ENCODE results near the gene MEST. TPM values are rescaled to one million over a fixed set of nuclear protein-coding genes. Genes with fewer than 3 reads are reported as not detected.

MEST gene
- total RNA-seq, 1 experiment from 2014 or later: 49.5 TPM

GRCh38 chr7:130478991-130479390 lies 12.9 kb upstream of the MEST start:
- no peak overlapping the region for H3K4me2 ChIP-seq (ENCODE audit: low read length)
- H4K20me1 ChIP-seq (ENCODE audit: insufficient read depth): no peaks in the 10 kb centered on the region
- no peak overlapping the region for H2AFZ ChIP-seq (ENCODE audit: low read depth, low read length, poor library complexity, severe bottlenecking)
- no peaks in the 10 kb centered on the region for H3K36me3 ChIP-seq (ENCODE audit: control insufficient read depth in 1 of 2, insufficient read depth in 2 of 2, low read length in 2 of 2)
- intact Hi-C loops (cut with micrococcal nuclease): no loop called here
- H3K79me2 ChIP-seq (ENCODE audit: insufficient read depth, low read length): no peaks in the 10 kb centered on the region
- ATAC-seq (no peak), DNase-seq (ENCODE audit: low read depth, low spot score) (no peak)
- no peaks in the 10 kb centered on the region for H3K9me2 ChIP-seq (ENCODE audit: insufficient read depth)
- no peak overlapping the region for H3K9ac ChIP-seq (ENCODE audit: low read length)
- no peaks in the 10 kb centered on the region for H3K4me1 ChIP-seq (ENCODE audit: control insufficient read depth in 1 of 2, insufficient read depth in 2 of 2, low read length in 2 of 2)
- BruUV-seq (replicated peaks): no TSS peak
- TF ChIP-seq SP1 (IDR thresholded peaks at IDR 0.05; ENCODE audit: low read depth) (no peak), ZFX (IDR thresholded peaks at IDR 0.05) (no peak), EZH2phosphoT487 (IDR thresholded peaks at IDR 0.05; ENCODE audit: borderline replicate concordance) (no peak), SIN3A (IDR thresholded peaks at IDR 0.05; ENCODE audit: low read depth) (no peak), YY1 (IDR thresholded peaks at IDR 0.05; ENCODE audit: extremely low read depth, insufficient replicate concordance, low read depth, low read length) (no peak), CTCF (IDR thresholded peaks at IDR 0.05 in 2 of 3, conservative IDR thresholded peaks at IDR 0.05 in 1 of 3; ENCODE audit: borderline replicate concordance in 1 of 3, insufficient read depth in 1 of 3, low read depth in 2 of 3, low read length in 2 of 3) (no peak), CBX3 (IDR thresholded peaks at IDR 0.05; ENCODE audit: low read depth) (no peak), EZH2 (IDR thresholded peaks at IDR 0.05) (no peak), FOSL1 (IDR thresholded peaks at IDR 0.05; ENCODE audit: low read depth) (no peak), ELF1 (IDR thresholded peaks at IDR 0.05; ENCODE audit: borderline replicate concordance, low read depth) (no peak), ATF3 (IDR thresholded peaks at IDR 0.05) (no peak), JUND (IDR thresholded peaks at IDR 0.05) (no peak), EGR1 (IDR thresholded peaks at IDR 0.05; ENCODE audit: low read depth) (no peak), POLR2A (IDR thresholded peaks at IDR 0.05; ENCODE audit: borderline replicate concordance, extremely low read depth, insufficient read depth, insufficient read length) (no peak), ZNF274 (IDR thresholded peaks at IDR 0.05; ENCODE audit: low read depth, low read length) (no peak), POLR2AphosphoS5 (IDR thresholded peaks at IDR 0.05; ENCODE audit: low read depth, low read length) (no peak), RAD21 (IDR thresholded peaks at IDR 0.05; ENCODE audit: low read depth) (no peak)
- TF ChIP-seq, protein P1, sequence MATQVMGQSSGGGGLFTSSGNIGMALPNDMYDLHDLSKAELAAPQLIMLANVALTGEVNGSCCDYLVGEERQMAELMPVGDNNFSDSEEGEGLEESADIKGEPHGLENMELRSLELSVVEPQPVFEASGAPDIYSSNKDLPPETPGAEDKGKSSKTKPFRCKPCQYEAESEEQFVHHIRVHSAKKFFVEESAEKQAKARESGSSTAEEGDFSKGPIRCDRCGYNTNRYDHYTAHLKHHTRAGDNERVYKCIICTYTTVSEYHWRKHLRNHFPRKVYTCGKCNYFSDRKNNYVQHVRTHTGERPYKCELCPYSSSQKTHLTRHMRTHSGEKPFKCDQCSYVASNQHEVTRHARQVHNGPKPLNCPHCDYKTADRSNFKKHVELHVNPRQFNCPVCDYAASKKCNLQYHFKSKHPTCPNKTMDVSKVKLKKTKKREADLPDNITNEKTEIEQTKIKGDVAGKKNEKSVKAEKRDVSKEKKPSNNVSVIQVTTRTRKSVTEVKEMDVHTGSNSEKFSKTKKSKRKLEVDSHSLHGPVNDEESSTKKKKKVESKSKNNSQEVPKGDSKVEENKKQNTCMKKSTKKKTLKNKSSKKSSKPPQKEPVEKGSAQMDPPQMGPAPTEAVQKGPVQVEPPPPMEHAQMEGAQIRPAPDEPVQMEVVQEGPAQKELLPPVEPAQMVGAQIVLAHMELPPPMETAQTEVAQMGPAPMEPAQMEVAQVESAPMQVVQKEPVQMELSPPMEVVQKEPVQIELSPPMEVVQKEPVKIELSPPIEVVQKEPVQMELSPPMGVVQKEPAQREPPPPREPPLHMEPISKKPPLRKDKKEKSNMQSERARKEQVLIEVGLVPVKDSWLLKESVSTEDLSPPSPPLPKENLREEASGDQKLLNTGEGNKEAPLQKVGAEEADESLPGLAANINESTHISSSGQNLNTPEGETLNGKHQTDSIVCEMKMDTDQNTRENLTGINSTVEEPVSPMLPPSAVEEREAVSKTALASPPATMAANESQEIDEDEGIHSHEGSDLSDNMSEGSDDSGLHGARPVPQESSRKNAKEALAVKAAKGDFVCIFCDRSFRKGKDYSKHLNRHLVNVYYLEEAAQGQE (IDR thresholded peaks at IDR 0.05; ENCODE audit: low read depth): no peak
- ChIA-PET POLR2A (no interaction called here), CTCF (no interaction called here), RAD21 (ENCODE audit: low non-redundant PET in 1 of 2, low total read pairs in 2 of 2, uncharacterized antibody in 2 of 2, unreplicated experiment in 2 of 2) (no interaction called here)
- H3K27me3 ChIP-seq (ENCODE audit: insufficient read depth, low read length): no peaks in the 10 kb centered on the region
- H3K9me3 ChIP-seq (ENCODE audit: control insufficient read depth in 1 of 2, insufficient read depth in 1 of 2, low read depth in 1 of 2, low read length in 2 of 2): no peaks in the 10 kb centered on the region
- H3K27ac ChIP-seq (ENCODE audit: low read depth, low read length): no peak overlapping the region
- H3K4me3 ChIP-seq (replicated peaks in 1 of 2; ENCODE audit: low read depth in 1 of 2, low read length in 2 of 2): no peak overlapping the region

All from HCT116 (cell line).